HG03025 (cell line): ENCODE data around the gene SYT13.

Source experiments
- ATAC-seq: cut with Tn5 transposase; IDR thresholded peaks from one replicate; pipeline ENCODE4 v1.9.1; 2021; ENCODE audit warnings: mild to moderate bottlenecking, moderate library complexity; ENCODE audit not compliant: unreplicated experiment, low FRiP score

Gene SYT13

DNA sequence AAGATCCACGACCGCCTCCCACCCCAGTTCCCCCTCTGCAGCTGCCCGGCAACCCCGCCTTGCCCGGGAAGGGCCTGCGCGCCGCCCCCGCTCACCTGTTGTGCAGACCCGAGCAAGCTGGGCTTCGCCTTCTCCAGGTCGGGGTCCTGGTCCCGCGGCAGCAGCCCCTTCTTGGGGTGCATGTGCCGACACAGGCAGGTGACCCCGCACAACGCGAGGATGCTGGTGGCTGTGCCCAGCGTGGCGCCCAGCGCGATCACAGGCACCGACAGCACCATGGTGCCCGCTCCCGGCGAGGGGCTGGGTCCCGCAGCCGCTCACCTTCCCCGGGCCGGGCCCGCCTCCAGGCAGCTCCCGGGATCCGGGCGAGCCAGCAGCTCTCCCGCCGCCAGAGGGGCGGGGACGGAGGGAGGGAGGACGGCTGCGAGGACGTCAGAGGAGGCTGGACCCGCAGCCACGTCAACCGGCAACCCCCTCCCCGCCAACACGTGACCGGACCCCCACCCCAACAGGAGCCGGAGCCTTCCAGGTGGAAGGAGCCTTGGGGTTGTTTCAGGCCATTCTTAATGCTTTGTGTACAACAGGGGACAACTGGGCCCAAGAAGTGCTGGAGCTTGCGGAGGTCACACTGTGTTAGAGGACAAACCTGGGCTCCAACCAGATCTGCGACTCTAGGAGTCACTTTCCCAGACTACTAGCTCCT is at the start of gene SYT13:
TSS of gene SYT13 (minus strand) at position 412 of the 703 bp plus-strand sequence. CDS start at position 278, 134 bp downstream.
- no peak for ATAC-seq

GRCh38 chr11:45335434-45335833 is 49.3 kb upstream of the SYT13 start:
- ATAC-seq = no peak

GRCh38 chr11:45334836-45335235 is 48.7 kb upstream of the SYT13 start:
- no peak for ATAC-seq

GRCh38 chr11:45334410-45334809 is 48.3 kb upstream of the SYT13 start:
- no peak for ATAC-seq

DNA sequence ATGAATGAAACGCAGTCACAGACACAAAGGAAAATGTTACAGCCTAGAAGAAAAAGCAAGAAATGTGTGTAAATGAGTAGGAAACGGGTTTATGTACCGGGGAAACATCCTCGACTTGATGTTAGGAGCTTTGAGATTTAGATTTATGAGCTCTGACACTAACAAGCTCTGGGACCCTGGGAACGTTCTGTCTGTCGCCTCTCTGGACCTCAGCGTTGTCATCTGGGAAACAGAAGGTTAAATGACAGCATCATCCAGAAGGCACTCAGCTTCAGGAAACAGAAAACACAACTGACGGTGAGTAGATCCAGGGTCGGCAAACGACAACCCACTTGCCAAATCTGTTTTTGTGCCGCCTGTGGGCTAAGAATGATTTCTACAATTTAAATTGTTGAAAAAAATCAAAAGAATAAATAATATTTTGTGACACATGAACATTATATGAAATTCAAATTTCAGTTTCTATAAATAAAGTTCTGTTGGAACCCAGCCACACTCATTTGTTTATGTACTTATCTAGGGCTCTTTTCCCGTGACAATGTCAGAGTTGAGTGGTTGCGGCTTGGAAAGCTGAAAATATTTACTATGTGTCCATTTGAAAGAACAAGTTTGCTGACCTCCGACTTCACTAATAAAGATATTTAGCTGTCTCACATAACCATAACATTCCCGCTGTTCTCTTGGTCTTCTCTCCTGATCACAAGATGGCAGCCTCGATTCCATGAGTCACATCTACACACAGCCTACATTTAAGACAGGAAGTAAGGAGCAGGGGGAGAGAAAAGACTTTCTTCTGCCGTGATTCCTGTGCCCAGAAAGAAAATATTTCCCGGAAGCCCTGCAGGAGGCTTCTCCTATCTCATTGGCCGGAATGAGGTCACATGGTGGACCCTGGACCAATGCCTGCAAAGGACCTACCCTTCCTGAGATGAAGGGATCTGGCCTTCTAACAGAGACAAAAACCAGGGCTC is 47.1 kb upstream of the SYT13 start:
- ATAC-seq = no peak

- ATAC-seq = no peak
Measured at GRCh38 chr11:45332276-45332934, 46.3 kb upstream of the SYT13 start.

DNA sequence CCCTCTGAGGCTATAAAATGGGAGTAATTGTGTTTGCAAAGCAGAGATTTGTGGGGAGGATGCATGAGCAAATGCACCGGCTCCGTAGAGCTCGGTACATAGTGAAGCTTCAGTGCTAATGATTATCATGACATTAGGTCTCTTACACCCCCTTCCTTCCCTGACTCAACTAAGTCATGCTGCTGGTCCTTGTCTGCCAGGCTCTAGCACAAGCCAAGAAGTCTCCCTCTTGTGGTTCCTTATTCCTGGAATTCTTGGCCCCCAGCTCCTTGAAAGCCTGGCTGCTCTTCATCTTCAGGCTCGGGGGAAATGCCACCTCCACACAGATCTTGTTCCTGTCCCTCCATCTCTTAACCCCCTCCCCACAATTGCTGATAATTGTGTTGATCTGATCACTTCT is 45.7 kb upstream of the SYT13 start:
- no peak for ATAC-seq

- no peak for ATAC-seq
Measured at GRCh38 chr11:45328726-45329125, 42.6 kb upstream of the SYT13 start.

GRCh38 chr11:45324459-45324858 is 38.3 kb upstream of the SYT13 start:
- no peak for ATAC-seq

DNA sequence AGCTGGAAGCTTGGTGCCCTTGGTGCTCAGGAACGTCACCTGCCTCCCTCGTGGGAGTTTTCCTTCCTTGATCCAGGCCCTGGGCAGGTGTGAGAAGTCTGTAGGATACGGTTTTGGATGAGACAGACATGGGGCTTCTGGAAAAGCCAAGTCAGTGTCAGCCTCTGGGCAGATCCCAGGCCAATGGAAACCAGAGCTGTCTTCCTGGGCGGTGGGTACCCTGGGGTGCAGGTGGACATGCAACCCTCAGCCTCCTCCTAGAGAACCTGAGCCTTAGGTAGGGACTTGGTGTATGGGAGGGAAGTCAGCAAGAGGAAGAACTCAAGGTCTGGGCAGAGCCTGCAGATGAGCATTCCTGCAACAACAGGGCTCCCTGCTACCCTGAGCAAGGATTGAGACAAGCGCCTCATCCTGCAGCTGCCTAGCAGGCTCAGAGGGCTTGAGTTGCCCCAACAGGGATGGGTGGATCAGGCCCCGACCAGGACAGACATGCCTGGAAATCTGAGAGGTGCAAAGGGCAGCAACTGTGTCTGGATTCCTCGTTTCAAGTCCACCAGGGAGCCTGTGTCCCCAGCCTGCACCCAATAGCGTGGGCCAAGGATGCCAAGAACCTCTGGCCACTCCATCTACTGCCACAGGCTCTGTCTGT is 37.6 kb upstream of the SYT13 start:
- no peak for ATAC-seq

DNA sequence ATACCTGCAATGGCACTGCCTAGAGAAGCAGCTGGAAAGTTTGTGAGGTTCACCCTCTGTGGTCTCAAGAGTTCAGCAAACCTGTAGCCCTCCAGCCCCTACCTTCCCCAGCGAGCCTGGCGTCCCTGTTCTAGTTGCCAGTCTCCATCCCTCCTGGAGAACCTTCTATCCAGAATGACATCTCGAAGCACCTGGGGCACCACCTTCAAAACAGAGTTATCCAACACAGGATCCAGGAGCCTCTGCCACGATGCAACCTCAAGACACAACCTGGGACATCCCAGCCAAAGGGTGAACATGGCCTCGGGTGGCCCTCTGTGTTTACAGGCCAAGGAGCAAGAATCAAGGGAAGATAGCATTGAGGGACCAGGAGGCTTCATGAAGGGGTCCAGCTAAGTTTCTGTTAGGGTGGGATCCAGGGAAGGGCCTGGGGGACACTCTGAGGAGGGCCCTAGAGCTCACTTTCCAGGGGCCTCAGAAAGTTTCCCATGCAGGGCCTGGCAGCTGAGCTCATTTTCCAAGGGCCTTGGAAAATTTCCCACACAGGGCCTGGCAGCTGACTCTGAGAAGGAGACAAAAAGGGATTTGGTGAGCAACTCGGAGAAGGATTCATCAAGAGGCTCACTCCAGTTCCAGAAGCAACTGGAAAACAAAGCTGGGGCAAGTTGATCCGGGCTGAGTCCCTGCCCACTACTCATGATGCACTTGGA is 36.9 kb upstream of the SYT13 start:
- no peak for ATAC-seq

DNA sequence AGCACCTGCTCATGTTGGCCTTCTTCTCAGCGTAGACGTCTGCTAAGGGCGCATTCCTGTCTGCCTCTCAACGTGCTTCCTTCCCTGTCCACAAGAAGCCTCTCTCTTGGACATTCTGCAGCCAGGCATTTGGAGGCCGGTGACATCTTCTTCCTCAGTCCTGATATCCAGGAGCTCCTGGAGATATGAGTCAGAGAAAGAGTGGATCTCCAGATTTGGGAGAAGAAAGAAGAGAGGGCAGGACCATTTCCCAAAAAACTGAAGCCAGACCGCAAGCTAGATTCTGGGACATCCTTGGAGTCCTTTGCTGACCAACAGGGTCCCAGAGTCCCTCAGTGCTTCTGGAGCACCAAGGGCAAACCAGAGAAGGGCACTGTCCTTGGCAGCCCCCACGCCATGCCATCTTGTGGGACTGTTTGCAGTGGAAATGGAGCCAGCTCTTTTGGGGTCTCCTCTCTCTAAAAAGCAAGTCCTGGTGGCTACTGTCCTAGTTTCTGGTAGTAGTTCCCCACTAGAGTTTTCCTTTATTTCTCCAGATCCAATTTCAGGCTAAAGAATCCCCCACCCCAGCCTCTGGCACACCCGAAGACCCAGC is 36.1 kb upstream of the SYT13 start:
- no peak for ATAC-seq

- no peak for ATAC-seq
Measured at GRCh38 chr11:45321669-45322068, 35.5 kb upstream of the SYT13 start.

DNA sequence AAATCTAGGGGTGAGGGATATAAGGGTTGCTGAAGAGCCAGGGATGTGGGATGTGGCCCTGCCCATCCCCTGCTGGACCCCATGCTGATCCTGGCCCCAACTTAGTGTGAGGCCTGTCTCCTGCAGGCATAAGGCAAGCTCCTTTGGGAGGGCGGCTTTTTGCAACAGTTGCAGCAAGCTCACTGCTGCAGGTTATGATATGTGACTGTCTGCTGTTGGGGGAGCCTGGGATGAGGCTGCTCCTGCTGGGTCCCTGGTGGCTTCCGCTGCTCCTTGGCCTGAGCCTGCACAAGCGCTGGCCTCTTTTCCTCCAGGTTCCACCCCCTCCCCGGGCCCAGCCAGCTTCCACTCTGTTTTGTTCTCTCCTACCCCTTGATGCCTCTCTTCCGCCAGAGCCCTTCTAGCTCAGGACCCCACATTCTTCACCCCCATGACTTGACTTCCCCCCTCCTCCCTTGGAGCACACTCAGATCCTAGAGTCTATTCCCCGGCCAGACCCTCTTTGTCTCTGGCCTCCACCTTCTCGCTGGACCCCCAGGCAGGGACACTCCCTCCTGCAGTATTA is 35.0 kb upstream of the SYT13 start:
- ATAC-seq = no peak

GRCh38 chr11:45320371-45320770 is 34.2 kb upstream of the SYT13 start:
- no peak for ATAC-seq

- ATAC-seq = no peak
Measured at GRCh38 chr11:45319077-45319476, 32.9 kb upstream of the SYT13 start.

DNA sequence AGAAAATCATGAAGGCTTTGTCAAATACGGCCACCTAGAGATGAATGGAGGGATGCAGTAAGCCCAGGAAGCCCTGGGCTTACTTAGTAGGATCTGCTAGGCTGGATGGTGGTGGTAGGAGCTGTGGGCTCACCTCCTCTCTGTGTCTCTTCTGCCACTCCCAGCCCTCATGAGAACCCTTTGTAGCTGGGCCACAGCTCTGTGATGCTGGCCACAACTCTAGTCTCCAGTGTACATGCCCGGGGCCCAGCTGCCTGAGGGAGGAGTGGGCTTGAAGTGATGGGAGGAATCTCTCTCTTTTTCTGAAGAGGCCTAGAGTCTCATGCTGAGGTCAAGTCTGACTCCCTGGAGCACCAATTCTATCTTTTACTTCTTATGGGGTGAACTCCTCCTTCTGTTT is 32.4 kb upstream of the SYT13 start:
- no peak for ATAC-seq

DNA sequence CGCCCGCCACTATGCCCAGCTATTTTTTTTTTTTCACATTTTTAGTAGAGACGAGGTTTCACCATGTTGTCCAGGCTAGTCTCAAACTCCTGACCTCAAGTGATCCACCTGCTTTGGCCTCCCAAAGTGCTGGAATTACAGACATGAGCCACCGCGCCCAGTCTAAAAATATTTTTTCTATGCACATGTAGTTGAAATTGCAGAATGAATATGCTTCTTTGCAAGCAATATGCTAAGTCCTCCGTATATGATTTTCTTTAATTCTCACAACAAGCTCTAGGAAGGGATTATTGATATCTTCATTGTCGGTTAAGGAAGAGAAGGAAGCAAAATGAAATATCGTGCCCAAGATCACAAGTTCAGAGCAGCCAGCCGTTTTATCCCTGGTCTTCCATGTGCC is 30.1 kb upstream of the SYT13 start:
- no peak for ATAC-seq

- ATAC-seq = no peak
Measured at GRCh38 chr11:45314900-45315299, 28.8 kb upstream of the SYT13 start.
